ENCODE measurements around the gene THTPA. TPM values are rescaled to one million over a fixed set of nuclear protein-coding genes. Genes with fewer than 3 reads are reported as not detected.

The THTPA gene
- total RNA-seq, 2 donors from 2014 or later = 13.0 to 17.0 TPM

- no peaks in the 10 kb centered on the region for H3K9me3 Mint-ChIP-seq
- peaks cover 48% of the 10 kb centered on the region for H3K36me3 Mint-ChIP-seq (ENCODE audit: low read depth)
- no peak overlapping the region for H3K27ac ChIP-seq (ENCODE audit: low read depth, low read length)
- WGBS, 2 experiments (ENCODE audit: insufficient coverage in 1 of 2, insufficient read length in 1 of 2) = 90 to 94% methylated on average over 2 to 3 of the region's 3 CpGs
- no peaks in the 10 kb centered on the region for H3K9me3 ChIP-seq (ENCODE audit: control insufficient read depth, low read length)
- no peak for TF ChIP-seq CTCF (conservative IDR thresholded peaks at IDR 0.05)
- no peaks in the 10 kb centered on the region for H3K27me3 Mint-ChIP-seq (ENCODE audit: insufficient read depth)
- H3K4me3 ChIP-seq (ENCODE audit: low read length) = no peak overlapping the region
- no peak overlapping the region for H3K27ac Mint-ChIP-seq
- H3K36me3 ChIP-seq (ENCODE audit: control insufficient read depth, insufficient read depth, low read length) = peaks cover 70% of the 10 kb centered on the region
- no peaks in the 10 kb centered on the region for H3K27me3 ChIP-seq (ENCODE audit: control insufficient read depth, insufficient read depth, low read length, poor library complexity, severe bottlenecking)
- no peaks in the 10 kb centered on the region for H3K4me1 ChIP-seq (ENCODE audit: control insufficient read depth, insufficient read depth, low read length)
- no peak overlapping the region for H3K4me3 Mint-ChIP-seq
- H3K4me1 Mint-ChIP-seq = peaks cover 13% of the 10 kb centered on the region
- DNase-seq = no peak
- H3K9ac ChIP-seq (ENCODE audit: extremely low read depth, low read length, poor library complexity, severe bottlenecking) = no peak overlapping the region
These were observed 4.0 kb downstream of the THTPA start for GRCh38 chr14:23559926-23560520.

DNA sequence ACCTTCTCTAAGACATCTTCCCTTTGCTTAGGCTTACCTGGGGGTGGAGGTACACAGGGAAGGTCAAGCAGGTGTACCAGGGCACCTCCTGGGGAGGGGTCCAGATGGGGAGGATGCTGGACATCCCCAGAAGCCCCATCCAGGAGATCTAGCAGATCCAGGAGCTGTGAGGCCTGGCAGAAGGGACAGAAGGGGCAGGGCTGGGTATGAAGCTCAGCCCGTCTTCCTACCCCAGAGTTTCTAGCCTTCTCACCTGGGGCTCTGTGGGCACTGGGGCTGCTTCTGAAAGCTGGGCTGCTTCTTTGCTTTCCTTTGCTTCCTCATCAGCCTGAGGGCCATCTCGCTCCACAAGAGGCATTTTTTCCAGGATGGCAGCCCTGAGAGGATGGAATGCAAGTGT lies 5.2 kb downstream of the THTPA start:
- Mint-ChIP-seq H3K36me3 (ENCODE audit: low read depth) (peaks cover 58% of the 10 kb centered on the region), H3K4me1 (peaks cover 11% of the 10 kb centered on the region), H3K9me3 (no peaks in the 10 kb centered on the region), H3K27ac (no peak overlapping the region), H3K4me3 (no peak overlapping the region), H3K27me3 (ENCODE audit: insufficient read depth) (no peaks in the 10 kb centered on the region)
- no peak overlapping the region for H3K27ac ChIP-seq (ENCODE audit: low read depth, low read length)
- DNase-seq = no peak
- WGBS, 2 experiments (ENCODE audit: insufficient coverage in 1 of 2, insufficient read length in 1 of 2) = 87 to 90% methylated on average over 2 of the region's 2 CpGs
- H3K9me3 ChIP-seq (ENCODE audit: control insufficient read depth, low read length) = no peaks in the 10 kb centered on the region
- no peak for TF ChIP-seq CTCF (conservative IDR thresholded peaks at IDR 0.05)
- H3K4me1 ChIP-seq (ENCODE audit: control insufficient read depth, insufficient read depth, low read length) = no peaks in the 10 kb centered on the region
- peaks cover 82% of the 10 kb centered on the region for H3K36me3 ChIP-seq (ENCODE audit: control insufficient read depth, insufficient read depth, low read length)
- no peaks in the 10 kb centered on the region for H3K27me3 ChIP-seq (ENCODE audit: control insufficient read depth, insufficient read depth, low read length, poor library complexity, severe bottlenecking)
- H3K9ac ChIP-seq (ENCODE audit: extremely low read depth, low read length, poor library complexity, severe bottlenecking) = no peak overlapping the region
- H3K4me3 ChIP-seq (ENCODE audit: low read length) = no peak overlapping the region

GRCh38 chr14:23561873-23562821 lies 6.1 kb downstream of the THTPA start:
- Histone ChIP-seq H3K27ac (ENCODE audit: low read depth, low read length) (no peak overlapping the region), H3K4me1 (ENCODE audit: control insufficient read depth, insufficient read depth, low read length) (no peaks in the 10 kb centered on the region), H3K9ac (ENCODE audit: extremely low read depth, low read length, poor library complexity, severe bottlenecking) (no peak overlapping the region), H3K36me3 (ENCODE audit: control insufficient read depth, insufficient read depth, low read length) (peaks cover 82% of the 10 kb centered on the region), H3K9me3 (ENCODE audit: control insufficient read depth, low read length) (no peaks in the 10 kb centered on the region), H3K27me3 (ENCODE audit: control insufficient read depth, insufficient read depth, low read length, poor library complexity, severe bottlenecking) (no peaks in the 10 kb centered on the region), H3K4me3 (ENCODE audit: low read length) (no peak overlapping the region)
- Mint-ChIP-seq H3K9me3 (no peaks in the 10 kb centered on the region), H3K27me3 (ENCODE audit: insufficient read depth) (no peaks in the 10 kb centered on the region), H3K27ac (no peak overlapping the region), H3K36me3 (ENCODE audit: low read depth) (peaks cover 59% of the 10 kb centered on the region), H3K4me3 (no peak overlapping the region), H3K4me1 (peaks cover 9% of the 10 kb centered on the region)
- no peak for DNase-seq
- no peak for TF ChIP-seq CTCF (conservative IDR thresholded peaks at IDR 0.05)
- 93 to 96% methylated on average over 10 to 14 of the region's 15 CpGs for WGBS, 2 experiments (ENCODE audit: insufficient coverage in 1 of 2, insufficient read length in 1 of 2)

All from endodermal cell (in vitro differentiated cells).